Measurements from ENCODE around the gene VWA2. TPM values are rescaled to one million over a fixed set of nuclear protein-coding genes. Genes with fewer than 3 reads are reported as not detected.

Gene VWA2, protein sequence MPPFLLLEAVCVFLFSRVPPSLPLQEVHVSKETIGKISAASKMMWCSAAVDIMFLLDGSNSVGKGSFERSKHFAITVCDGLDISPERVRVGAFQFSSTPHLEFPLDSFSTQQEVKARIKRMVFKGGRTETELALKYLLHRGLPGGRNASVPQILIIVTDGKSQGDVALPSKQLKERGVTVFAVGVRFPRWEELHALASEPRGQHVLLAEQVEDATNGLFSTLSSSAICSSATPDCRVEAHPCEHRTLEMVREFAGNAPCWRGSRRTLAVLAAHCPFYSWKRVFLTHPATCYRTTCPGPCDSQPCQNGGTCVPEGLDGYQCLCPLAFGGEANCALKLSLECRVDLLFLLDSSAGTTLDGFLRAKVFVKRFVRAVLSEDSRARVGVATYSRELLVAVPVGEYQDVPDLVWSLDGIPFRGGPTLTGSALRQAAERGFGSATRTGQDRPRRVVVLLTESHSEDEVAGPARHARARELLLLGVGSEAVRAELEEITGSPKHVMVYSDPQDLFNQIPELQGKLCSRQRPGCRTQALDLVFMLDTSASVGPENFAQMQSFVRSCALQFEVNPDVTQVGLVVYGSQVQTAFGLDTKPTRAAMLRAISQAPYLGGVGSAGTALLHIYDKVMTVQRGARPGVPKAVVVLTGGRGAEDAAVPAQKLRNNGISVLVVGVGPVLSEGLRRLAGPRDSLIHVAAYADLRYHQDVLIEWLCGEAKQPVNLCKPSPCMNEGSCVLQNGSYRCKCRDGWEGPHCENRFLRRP
- 0.04 TPM for total RNA-seq
- polyA plus RNA-seq (ENCODE audit: insufficient read depth in 1 of 8, insufficient read length in 8 of 8, low replicate concordance in 1 of 8), result 1 to 10 TPM in 2 of 8 donors, under 1 TPM in 6; 0.11 to 4.1 (median 0.27) TPM
- long read RNA-seq, donor 1, result 0 reads
- long read RNA-seq, donor 2, result 0 reads
- long read RNA-seq, donor 3, result 0 reads
- long read RNA-seq, donor 4, result 0 reads
- long read RNA-seq, donor 5, partial matches to known transcripts, result 30 of 30 reads
- long read RNA-seq, donor 5, other reads (novel, unspliced or antisense), result 0 of 30 reads
- long read RNA-seq, donor 6, partial matches to known transcripts, result 17 of 17 reads
- long read RNA-seq, donor 6, other reads (novel, unspliced or antisense), result 0 of 17 reads
- long read RNA-seq, donor 7, result 0 reads
- long read RNA-seq, donor 8, result 0 reads
- long read RNA-seq, donor 9, result 0 reads
- long read RNA-seq, donor 10, result 0 reads
- long read RNA-seq, donor 11, result 0 reads

DNA sequence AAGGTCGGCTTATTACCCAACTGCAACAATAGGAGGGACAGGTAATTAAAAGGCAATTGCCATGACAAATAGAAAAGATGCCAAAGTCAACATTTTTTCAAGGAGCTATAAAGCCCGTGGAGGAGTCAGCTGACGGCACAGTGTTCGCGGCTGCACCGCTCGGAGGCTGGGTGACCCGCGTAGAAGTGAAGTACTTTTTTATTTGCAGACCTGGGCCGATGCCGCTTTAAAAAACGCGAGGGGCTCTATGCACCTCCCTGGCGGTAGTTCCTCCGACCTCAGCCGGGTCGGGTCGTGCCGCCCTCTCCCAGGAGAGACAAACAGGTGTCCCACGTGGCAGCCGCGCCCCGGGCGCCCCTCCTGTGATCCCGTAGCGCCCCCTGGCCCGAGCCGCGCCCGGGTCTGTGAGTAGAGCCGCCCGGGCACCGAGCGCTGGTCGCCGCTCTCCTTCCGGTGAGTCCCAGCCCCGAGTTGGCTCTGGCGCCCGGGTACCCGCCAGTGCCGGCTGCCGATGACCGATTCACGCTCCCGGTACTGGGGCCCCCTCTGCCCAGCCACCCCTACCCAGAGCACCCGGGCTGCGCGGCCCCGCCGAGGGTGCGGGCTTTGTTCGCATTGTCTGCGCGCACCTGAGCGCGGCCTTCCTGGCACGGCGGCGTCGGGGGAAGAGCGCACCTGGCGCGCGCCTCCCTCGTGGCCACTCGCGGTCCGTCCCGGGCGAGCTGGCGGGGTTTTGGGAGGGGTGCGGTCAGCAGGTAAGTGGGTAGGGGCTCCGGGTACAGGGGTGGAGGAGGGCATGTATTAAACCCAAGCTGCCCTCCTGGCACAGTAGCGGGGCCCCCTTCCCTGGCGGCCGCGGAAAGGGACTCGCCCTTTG lies at the start of gene VWA2:
TSS of gene VWA2 (plus strand) at position 138 of the 877 bp plus-strand sequence. CDS start 9,460 bp downstream, outside the sequence.
- Histone ChIP-seq H3K4me1 (ENCODE audit: control insufficient read depth, insufficient read depth, low read length) (peaks cover 5% of the 10 kb centered on the region), H3K27ac (ENCODE audit: low read length) (no peak within 1 kb of the TSS), H3K9me3 (replicated peaks; ENCODE audit: control insufficient read depth, low read depth, low read length) (no peaks in the 10 kb centered on the region), H3K36me3 (ENCODE audit: control insufficient read depth, insufficient read depth, low read length) (no peaks in the 10 kb centered on the region), H3K4me3 (ENCODE audit: low read length) (peak within 1 kb of the TSS; percentile 22), H3K27me3 (ENCODE audit: control insufficient read depth, insufficient read depth, low read length) (peaks cover 74% of the 10 kb centered on the region)
- under 1% methylated on average over 66 of the region's 79 CpGs for WGBS (ENCODE audit: insufficient coverage)
- no peak for DNase-seq

DNA sequence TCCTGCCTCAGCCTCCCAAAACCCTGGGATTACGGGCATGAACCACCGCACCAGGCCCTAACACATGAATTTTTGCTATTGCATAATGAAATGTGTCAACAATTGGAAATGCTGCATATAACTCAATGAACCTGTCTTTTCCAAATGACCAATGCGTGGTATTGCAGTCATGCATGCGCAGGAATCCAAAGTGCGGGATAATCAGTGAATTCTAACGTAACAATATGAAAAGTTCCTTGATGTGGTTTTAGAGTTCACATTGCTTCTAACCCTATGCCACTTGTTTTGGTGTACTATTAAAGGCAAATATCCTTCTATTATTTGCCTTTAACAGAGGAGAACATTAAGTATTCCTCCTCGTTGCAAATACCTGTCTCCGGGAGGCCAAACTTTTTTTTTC lies 49.4 kb upstream of the VWA2 start:
- no CpG with 5 or more reads among the region's 8 CpGs for WGBS (ENCODE audit: insufficient coverage)
- H3K9me3 ChIP-seq (replicated peaks; ENCODE audit: control insufficient read depth, low read depth, low read length), result no peaks in the 10 kb centered on the region
- no peaks in the 10 kb centered on the region for H3K27me3 ChIP-seq (ENCODE audit: control insufficient read depth, insufficient read depth, low read length)
- no peaks in the 10 kb centered on the region for H3K36me3 ChIP-seq (ENCODE audit: control insufficient read depth, insufficient read depth, low read length)
- H3K27ac ChIP-seq (ENCODE audit: low read length), result no peak overlapping the region
- H3K4me3 ChIP-seq (ENCODE audit: low read length), result no peak overlapping the region
- H3K4me1 ChIP-seq (ENCODE audit: control insufficient read depth, insufficient read depth, low read length), result no peaks in the 10 kb centered on the region
- no peak for DNase-seq

DNA sequence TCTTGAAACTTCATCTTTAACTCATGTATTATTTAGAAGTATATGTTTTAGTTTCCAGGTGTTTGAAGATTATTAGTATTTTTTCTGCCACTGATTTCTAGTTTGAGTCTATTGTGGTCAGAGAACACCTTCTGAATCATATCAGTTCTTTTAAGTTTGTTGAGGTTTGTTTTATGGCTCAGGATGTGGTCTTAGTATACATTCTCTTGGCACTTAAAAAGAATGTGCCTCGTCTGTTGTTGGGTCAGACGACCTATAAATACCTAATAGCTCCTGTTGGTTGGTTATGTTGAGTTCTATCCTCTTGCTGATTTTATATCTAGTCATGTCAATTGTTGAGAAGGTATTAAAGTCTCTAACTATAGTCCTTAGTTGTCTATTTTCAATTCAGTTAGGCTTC lies 44.0 kb upstream of the VWA2 start:
- Histone ChIP-seq H3K36me3 (ENCODE audit: control insufficient read depth, insufficient read depth, low read length) (no peaks in the 10 kb centered on the region), H3K4me3 (ENCODE audit: low read length) (no peak overlapping the region), H3K4me1 (ENCODE audit: control insufficient read depth, insufficient read depth, low read length) (no peaks in the 10 kb centered on the region), H3K27ac (ENCODE audit: low read length) (no peak overlapping the region), H3K27me3 (ENCODE audit: control insufficient read depth, insufficient read depth, low read length) (no peaks in the 10 kb centered on the region), H3K9me3 (replicated peaks; ENCODE audit: control insufficient read depth, low read depth, low read length) (no peaks in the 10 kb centered on the region)
- WGBS (ENCODE audit: insufficient coverage), result no CpG with 5 or more reads among the region's 2 CpGs
- DNase-seq, result no peak

DNA sequence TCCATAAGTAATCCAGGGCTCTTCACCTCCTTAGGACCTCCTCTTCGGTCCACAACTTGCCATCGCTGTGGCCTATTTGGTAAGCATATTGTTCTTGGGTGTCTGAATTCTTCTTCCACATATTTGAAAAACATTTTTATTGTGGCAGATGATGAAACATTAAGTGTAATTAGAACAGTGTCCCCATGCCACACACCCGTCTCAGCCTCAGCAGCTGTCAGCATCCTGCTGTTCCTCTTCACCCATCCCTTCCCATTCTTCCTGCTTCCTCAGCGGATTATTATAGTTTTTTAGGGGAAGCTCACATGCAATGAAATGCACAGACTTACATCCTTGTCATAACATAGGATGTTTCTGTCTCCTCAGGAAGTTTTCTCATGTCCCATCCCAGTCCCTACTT lies 39.8 kb upstream of the VWA2 start:
- Histone ChIP-seq H3K4me3 (ENCODE audit: low read length) (no peak overlapping the region), H3K36me3 (ENCODE audit: control insufficient read depth, insufficient read depth, low read length) (no peaks in the 10 kb centered on the region)
- no CpG with 5 or more reads among the region's 4 CpGs for WGBS (ENCODE audit: insufficient coverage)

DNA sequence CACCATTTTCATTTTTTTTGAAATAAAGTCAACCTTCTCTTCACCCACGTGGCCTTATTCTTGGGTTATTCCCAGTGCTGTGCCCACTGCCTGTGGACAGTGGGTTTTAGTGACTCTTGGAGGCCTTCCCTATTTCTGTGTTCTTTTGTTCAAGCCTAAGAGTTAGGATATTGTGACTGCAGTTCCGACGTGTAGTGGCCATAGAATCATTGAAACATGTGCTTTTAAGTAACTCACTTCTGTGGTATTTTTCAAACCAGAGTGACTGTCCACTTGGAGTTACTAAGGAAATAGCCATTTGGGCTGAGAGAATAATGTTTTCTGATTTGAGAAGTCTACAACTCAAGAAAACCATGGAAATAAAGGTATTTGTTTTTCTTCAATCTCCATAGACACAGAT lies 36.2 kb upstream of the VWA2 start:
- H3K27me3 ChIP-seq (ENCODE audit: control insufficient read depth, insufficient read depth, low read length), result no peaks in the 10 kb centered on the region
- WGBS (ENCODE audit: insufficient coverage), result 40% methylated on average over 2 of the region's 3 CpGs
- no peaks in the 10 kb centered on the region for H3K36me3 ChIP-seq (ENCODE audit: control insufficient read depth, insufficient read depth, low read length)
- H3K4me3 ChIP-seq (ENCODE audit: low read length), result no peak overlapping the region
- no peak overlapping the region for H3K27ac ChIP-seq (ENCODE audit: low read length)
- peak; percentile 41 for DNase-seq
- no peaks in the 10 kb centered on the region for H3K4me1 ChIP-seq (ENCODE audit: control insufficient read depth, insufficient read depth, low read length)
- H3K9me3 ChIP-seq (replicated peaks; ENCODE audit: control insufficient read depth, low read depth, low read length), result no peaks in the 10 kb centered on the region

More for the DNA sequence above, 39.8 kb upstream of the VWA2 start:
- H3K27me3 ChIP-seq (ENCODE audit: control insufficient read depth, insufficient read depth, low read length), result no peaks in the 10 kb centered on the region
- H3K9me3 ChIP-seq (replicated peaks; ENCODE audit: control insufficient read depth, low read depth, low read length), result no peaks in the 10 kb centered on the region
- H3K27ac ChIP-seq (ENCODE audit: low read length), result no peak overlapping the region
- DNase-seq, result no peak
- no peaks in the 10 kb centered on the region for H3K4me1 ChIP-seq (ENCODE audit: control insufficient read depth, insufficient read depth, low read length)

DNA sequence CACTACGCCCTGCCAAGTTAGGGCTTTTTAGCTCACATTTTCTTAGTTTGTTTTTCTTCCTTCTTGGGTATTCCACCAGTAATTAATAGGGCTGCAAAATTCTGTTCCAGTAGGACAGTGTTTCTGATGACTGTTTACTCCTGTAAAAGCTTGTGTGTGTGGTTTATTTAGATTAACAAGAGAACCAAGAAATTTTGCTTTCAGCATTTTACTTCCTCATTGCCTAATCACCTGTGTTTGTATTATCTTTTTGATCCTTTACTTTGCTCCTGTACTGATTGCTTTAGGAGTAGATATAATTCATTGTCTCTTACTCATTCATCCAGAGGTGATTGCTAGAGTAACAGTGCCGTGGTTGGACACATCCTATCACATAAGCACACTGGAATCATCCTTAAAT lies 32.2 kb upstream of the VWA2 start:
- Histone ChIP-seq H3K27me3 (ENCODE audit: control insufficient read depth, insufficient read depth, low read length) (no peaks in the 10 kb centered on the region), H3K4me1 (ENCODE audit: control insufficient read depth, insufficient read depth, low read length) (no peaks in the 10 kb centered on the region), H3K36me3 (ENCODE audit: control insufficient read depth, insufficient read depth, low read length) (no peaks in the 10 kb centered on the region), H3K9me3 (replicated peaks; ENCODE audit: control insufficient read depth, low read depth, low read length) (no peaks in the 10 kb centered on the region), H3K4me3 (ENCODE audit: low read length) (no peak overlapping the region), H3K27ac (ENCODE audit: low read length) (no peak overlapping the region)
- DNase-seq, result no peak
- WGBS (ENCODE audit: insufficient coverage), result 67% methylated on average over 2 of the region's 2 CpGs

DNA sequence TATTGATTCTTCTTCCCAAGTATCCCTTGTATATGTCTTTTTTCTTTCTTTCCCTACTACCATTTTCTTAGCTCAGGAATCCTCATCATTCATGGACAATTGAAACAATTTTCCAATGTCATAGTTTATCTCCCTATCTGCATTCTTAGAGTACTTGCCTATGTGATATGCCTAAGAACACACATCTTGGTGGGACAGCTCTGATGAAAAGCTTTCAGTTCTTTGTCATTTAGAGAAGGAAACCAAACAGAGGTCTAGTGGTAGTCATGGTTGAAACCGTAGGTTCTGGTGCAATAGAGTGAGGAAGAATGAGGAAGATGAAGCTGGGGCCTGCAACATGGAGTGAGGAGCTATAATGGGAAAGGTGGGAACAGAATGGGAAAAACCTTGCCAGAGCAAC lies 31.7 kb upstream of the VWA2 start:
- H3K4me3 ChIP-seq (ENCODE audit: low read length), result no peak overlapping the region

DNA sequence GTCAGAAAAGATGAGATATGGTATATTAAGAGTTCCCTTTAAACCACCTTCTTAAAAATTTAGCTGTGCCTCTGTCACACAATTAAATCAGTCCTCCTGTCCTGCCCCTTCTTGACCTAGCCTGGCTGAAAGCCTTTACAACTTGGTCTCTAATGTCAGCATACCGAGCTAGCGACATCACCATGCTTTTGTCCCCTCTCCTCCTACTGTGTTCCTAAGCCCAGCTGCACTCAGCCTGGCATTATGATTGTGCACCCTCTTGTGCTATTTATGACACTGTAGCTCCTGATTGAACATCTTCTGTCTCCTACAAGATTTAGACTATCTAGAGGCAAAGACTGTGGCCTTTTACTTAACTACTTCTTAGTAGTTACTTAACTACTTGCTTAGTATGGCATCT lies 30.7 kb upstream of the VWA2 start:
- 84% methylated on average over 2 of the region's 2 CpGs for WGBS (ENCODE audit: insufficient coverage)
- Histone ChIP-seq H3K27me3 (ENCODE audit: control insufficient read depth, insufficient read depth, low read length) (no peaks in the 10 kb centered on the region), H3K4me1 (ENCODE audit: control insufficient read depth, insufficient read depth, low read length) (no peaks in the 10 kb centered on the region), H3K9me3 (replicated peaks; ENCODE audit: control insufficient read depth, low read depth, low read length) (no peaks in the 10 kb centered on the region), H3K4me3 (ENCODE audit: low read length) (no peak overlapping the region), H3K27ac (ENCODE audit: low read length) (no peak overlapping the region), H3K36me3 (ENCODE audit: control insufficient read depth, insufficient read depth, low read length) (no peaks in the 10 kb centered on the region)
- DNase-seq, result no peak

More for the DNA sequence above, 31.7 kb upstream of the VWA2 start:
- H3K4me1 ChIP-seq (ENCODE audit: control insufficient read depth, insufficient read depth, low read length), result no peaks in the 10 kb centered on the region
- DNase-seq, result no peak
- no peaks in the 10 kb centered on the region for H3K27me3 ChIP-seq (ENCODE audit: control insufficient read depth, insufficient read depth, low read length)
- WGBS (ENCODE audit: insufficient coverage), result 83% methylated on average over 1 of the region's 1 CpG
- H3K36me3 ChIP-seq (ENCODE audit: control insufficient read depth, insufficient read depth, low read length), result no peaks in the 10 kb centered on the region
- no peaks in the 10 kb centered on the region for H3K9me3 ChIP-seq (replicated peaks; ENCODE audit: control insufficient read depth, low read depth, low read length)
- no peak overlapping the region for H3K27ac ChIP-seq (ENCODE audit: low read length)

DNA sequence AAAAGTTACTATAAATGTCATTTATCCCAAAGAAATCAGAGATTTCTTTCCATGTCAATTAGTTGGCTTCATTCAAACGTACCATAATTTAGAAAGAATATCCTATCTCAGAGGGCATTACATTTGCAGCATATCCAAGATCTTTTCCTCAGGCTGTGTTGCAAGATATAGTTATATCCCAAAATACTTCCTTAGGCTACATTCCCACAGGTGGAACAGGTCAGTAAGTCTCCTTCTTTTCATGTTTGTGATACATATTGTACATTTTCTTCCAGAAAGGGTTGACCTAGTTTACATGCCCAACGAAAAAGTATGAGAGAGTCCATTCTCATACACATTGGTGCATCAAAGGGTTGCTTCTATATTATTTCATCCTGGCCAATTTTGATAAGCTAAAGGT lies 26.9 kb upstream of the VWA2 start:
- no peak for DNase-seq
- WGBS (ENCODE audit: insufficient coverage), result no CpG with 5 or more reads among the region's 2 CpGs
- Histone ChIP-seq H3K9me3 (replicated peaks; ENCODE audit: control insufficient read depth, low read depth, low read length) (no peaks in the 10 kb centered on the region), H3K4me1 (ENCODE audit: control insufficient read depth, insufficient read depth, low read length) (no peaks in the 10 kb centered on the region), H3K27me3 (ENCODE audit: control insufficient read depth, insufficient read depth, low read length) (no peaks in the 10 kb centered on the region), H3K27ac (ENCODE audit: low read length) (no peak overlapping the region), H3K4me3 (ENCODE audit: low read length) (no peak overlapping the region), H3K36me3 (ENCODE audit: control insufficient read depth, insufficient read depth, low read length) (no peaks in the 10 kb centered on the region)
